Stimulated activated effector memory CD8-positive, alpha-beta T cell treated with anti-CD3 and anti-CD28 coated beads, Interleukin-12 subunit alpha, Interleukin-12 subunit beta, amount 100 ng/mL, for 72 hours (primary cell): ENCODE data around the gene IFT122.
"Not testable (repeated sequence)": the region's sequence is repeated elsewhere in the genome, so short reads cannot be mapped to it uniquely, and the experiment has no call there.

Experiments
- ATAC-seq: fragments of 150-1000 bp; cut with Tn5 transposase; 2 replicates; pipeline ENCODE4 v1.10.0; 2021
- DNase-seq, 2 donors: peaks; one replicate each; pipeline ENCODE4 v3.0.0; 2021 to 2022; ENCODE audit warnings: low spot score in 2 of 2
- H3K27ac Mint-ChIP-seq: one replicate; pipeline ENCODE4 v1.8.0; 2022; ENCODE audit warnings: mild to moderate bottlenecking, mixed read lengths
- H3K36me3 Mint-ChIP-seq: one replicate; pipeline ENCODE4 v1.8.0; 2022; ENCODE audit warnings: mild to moderate bottlenecking, mixed read lengths
- H3K4me1 Mint-ChIP-seq: one replicate; pipeline ENCODE4 v1.8.0; 2022; ENCODE audit warnings: mixed read lengths
- H3K4me3 Mint-ChIP-seq: one replicate; pipeline ENCODE4 v1.8.0; 2022; ENCODE audit warnings: mild to moderate bottlenecking, mixed read lengths
- H3K9me3 Mint-ChIP-seq: one replicate; pipeline ENCODE4 v1.8.0; 2022; ENCODE audit warnings: mixed read lengths

IFT122 gene

DNA sequence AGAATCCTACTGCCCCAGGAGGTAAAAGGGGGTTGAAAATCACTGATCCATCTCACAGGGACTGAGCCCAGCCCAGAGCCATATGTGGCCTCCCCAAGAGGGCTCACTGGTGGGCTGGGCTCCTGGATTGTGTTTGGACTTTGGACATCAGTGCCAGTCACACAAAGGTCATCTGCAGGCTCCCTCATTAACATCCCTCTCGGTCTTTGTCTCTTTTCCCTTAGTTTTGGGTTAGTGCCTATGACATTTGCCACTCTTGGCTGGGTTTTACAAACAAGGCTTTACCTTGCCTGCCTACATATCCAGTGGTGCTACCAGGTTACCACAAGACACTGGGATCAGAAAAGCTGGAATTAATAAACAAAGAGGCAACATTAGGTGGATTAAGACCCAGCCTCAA is 27.9 kb downstream of the IFT122 start:
- H3K4me1 Mint-ChIP-seq = no peaks in the 10 kb centered on the region
- no peaks in the 10 kb centered on the region for H3K9me3 Mint-ChIP-seq
- H3K36me3 Mint-ChIP-seq = peaks cover 6% of the 10 kb centered on the region
- no peak overlapping the region for H3K27ac Mint-ChIP-seq
- ATAC-seq (no peak), DNase-seq (no peak)
- H3K4me3 Mint-ChIP-seq = no peak overlapping the region

DNA sequence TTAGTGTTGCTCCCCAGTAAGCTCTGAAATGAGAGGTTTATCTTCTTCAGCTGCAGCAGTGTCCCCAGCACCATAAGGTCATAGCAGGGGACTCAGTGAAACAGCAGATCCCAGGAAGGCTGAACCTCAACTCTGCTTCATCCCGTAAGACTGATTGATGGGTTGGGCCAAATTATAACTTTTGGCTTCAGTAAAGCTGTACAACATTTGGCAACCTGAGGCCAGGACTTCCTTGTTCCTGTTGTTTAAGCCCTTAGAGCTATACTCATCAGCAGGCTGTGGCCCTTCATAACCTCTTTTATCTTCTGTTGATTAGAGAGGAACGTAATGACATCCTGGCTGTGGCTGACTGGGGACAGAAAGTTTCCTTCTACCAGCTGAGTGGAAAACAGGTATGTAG is 29.0 kb downstream of the IFT122 start:
- no peak overlapping the region for H3K27ac Mint-ChIP-seq
- H3K4me1 Mint-ChIP-seq = no peaks in the 10 kb centered on the region
- peaks cover 6% of the 10 kb centered on the region for H3K36me3 Mint-ChIP-seq
- no peak for ATAC-seq
- no peak for DNase-seq
- H3K9me3 Mint-ChIP-seq = no peaks in the 10 kb centered on the region
- H3K4me3 Mint-ChIP-seq = no peak overlapping the region

- Mint-ChIP-seq H3K36me3 (peaks cover 4% of the 10 kb centered on the region), H3K4me1 (no peaks in the 10 kb centered on the region), H3K27ac (no peak overlapping the region), H3K4me3 (no peak overlapping the region), H3K9me3 (no peaks in the 10 kb centered on the region)
- DNase-seq (no peak), ATAC-seq (no peak)
Measured at GRCh38 chr3:129470861-129471260, 30.8 kb downstream of the IFT122 start.

- peaks cover 8% of the 10 kb centered on the region for H3K36me3 Mint-ChIP-seq
- no peak overlapping the region for H3K27ac Mint-ChIP-seq
- no peaks in the 10 kb centered on the region for H3K4me1 Mint-ChIP-seq
- H3K9me3 Mint-ChIP-seq = no peaks in the 10 kb centered on the region
- H3K4me3 Mint-ChIP-seq = no peak overlapping the region
- DNase-seq = no peak
- no peak for ATAC-seq
Measured at GRCh38 chr3:129473067-129473768, 33.2 kb downstream of the IFT122 start.

DNA sequence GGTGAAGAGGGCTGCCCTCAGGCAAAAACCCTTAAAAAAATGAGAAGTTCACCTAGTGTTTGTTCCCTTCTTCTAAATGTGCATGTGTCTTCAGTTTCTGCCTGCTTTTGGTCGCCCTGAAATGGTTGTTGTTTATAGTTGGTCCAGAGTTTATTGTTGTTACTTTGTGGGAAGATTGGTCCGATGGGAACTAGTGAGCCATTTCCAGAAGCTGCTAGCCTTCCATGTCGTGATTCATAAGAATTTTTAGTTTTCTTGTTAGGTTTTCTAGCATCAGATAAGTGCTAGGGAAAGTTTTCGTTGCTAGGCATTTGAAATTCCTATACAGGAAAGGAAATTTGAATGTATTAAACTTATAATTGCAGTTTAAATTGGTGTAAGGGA is 33.7 kb downstream of the IFT122 start:
- H3K9me3 Mint-ChIP-seq = no peaks in the 10 kb centered on the region
- no peaks in the 10 kb centered on the region for H3K4me1 Mint-ChIP-seq
- no peak for ATAC-seq
- H3K36me3 Mint-ChIP-seq = peaks cover 8% of the 10 kb centered on the region
- H3K27ac Mint-ChIP-seq = no peak overlapping the region
- no peak for DNase-seq
- no peak overlapping the region for H3K4me3 Mint-ChIP-seq

DNA sequence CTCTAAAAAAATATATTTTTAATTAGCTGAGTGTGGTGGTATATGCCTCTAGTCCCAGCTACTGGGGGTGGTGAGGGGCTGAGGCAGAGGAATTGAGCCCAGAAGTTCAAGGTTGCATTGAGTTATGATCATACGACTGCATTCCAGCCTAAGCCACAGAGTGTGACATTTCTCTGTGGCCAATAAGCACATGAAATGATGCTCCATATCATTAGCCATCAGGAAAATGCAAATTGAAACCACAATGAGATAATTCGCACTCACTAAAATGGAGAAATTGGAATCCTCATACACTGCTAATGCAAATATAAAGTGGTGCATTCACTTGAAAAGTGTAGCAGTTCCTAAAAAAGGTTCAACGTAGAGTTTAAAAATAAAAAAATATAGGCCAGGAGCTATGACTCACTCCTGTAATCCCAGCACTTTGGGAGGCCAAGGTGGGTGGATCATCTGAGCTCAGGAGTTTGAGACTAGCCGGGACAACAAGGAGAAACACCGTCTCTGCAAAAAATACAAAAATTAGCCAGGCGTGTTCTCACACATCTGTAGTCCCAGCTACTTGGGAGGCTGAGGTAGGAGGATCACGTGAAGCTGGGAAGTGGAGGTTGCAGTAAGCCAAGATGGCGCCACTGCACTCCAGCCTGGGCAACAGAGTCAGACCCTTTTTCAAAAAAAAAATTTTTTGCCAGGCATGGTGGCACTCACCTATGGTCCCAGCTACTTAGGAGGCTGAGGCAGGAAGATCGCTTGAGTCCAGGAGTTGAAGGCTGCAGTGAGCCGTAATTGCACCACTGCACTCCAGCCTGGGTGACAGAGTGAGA is 35.2 kb downstream of the IFT122 start:
- Mint-ChIP-seq H3K4me3 (no peak overlapping the region), H3K4me1 (no peaks in the 10 kb centered on the region), H3K27ac (no peak overlapping the region), H3K36me3 (peaks cover 8% of the 10 kb centered on the region), H3K9me3 (no peaks in the 10 kb centered on the region)
- no peak for DNase-seq
- ATAC-seq = no peak

- H3K9me3 Mint-ChIP-seq = no peaks in the 10 kb centered on the region
- no peak for DNase-seq
- H3K4me3 Mint-ChIP-seq = no peak overlapping the region
- ATAC-seq = no peak
- no peak overlapping the region for H3K27ac Mint-ChIP-seq
- H3K36me3 Mint-ChIP-seq = peaks cover 8% of the 10 kb centered on the region
- no peaks in the 10 kb centered on the region for H3K4me1 Mint-ChIP-seq
Measured at GRCh38 chr3:129475863-129476262, 35.8 kb downstream of the IFT122 start.

- Mint-ChIP-seq H3K27ac (no peak overlapping the region), H3K36me3 (peaks cover 8% of the 10 kb centered on the region)
- no peak for DNase-seq
Measured at GRCh38 chr3:129476586-129476985, 36.6 kb downstream of the IFT122 start.

GRCh38 chr3:129481225-129481765 is 41.3 kb downstream of the IFT122 start:
- not testable (repeated sequence) for ATAC-seq, H3K4me3 Mint-ChIP-seq, H3K36me3 Mint-ChIP-seq, H3K9me3 Mint-ChIP-seq, DNase-seq, H3K4me1 Mint-ChIP-seq
- H3K27ac Mint-ChIP-seq = peak overlapping the region; percentile 60

More at GRCh38 chr3:129476586-129476985, 36.6 kb downstream of the IFT122 start:
- Mint-ChIP-seq H3K4me3 (no peak overlapping the region), H3K9me3 (no peaks in the 10 kb centered on the region), H3K4me1 (no peaks in the 10 kb centered on the region)
- no peak for ATAC-seq

GRCh38 chr3:129481766-129482332 is 41.8 kb downstream of the IFT122 start:
- Mint-ChIP-seq H3K4me1 (peaks cover 9% of the 10 kb centered on the region), H3K27ac (peak overlapping the region; percentile 60), H3K36me3 (no peaks in the 10 kb centered on the region), H3K4me3 (no peak overlapping the region), H3K9me3 (no peaks in the 10 kb centered on the region)
- DNase-seq (no peak), ATAC-seq (peak; percentile 65)

GRCh38 chr3:129482721-129483120 is 42.7 kb downstream of the IFT122 start:
- Mint-ChIP-seq H3K4me1 (peaks cover 9% of the 10 kb centered on the region), H3K27ac (peak overlapping the region; percentile 60), H3K4me3 (no peak overlapping the region), H3K36me3 (no peaks in the 10 kb centered on the region), H3K9me3 (no peaks in the 10 kb centered on the region)
- DNase-seq = no peak
- ATAC-seq = no peak

- H3K4me3 Mint-ChIP-seq = no peak overlapping the region
- H3K27ac Mint-ChIP-seq = peak overlapping the region; percentile 21
- H3K9me3 Mint-ChIP-seq = no peaks in the 10 kb centered on the region
- ATAC-seq (no peak), DNase-seq (no peak)
- H3K36me3 Mint-ChIP-seq = no peaks in the 10 kb centered on the region
- peaks cover 9% of the 10 kb centered on the region for H3K4me1 Mint-ChIP-seq
Measured at GRCh38 chr3:129483870-129484269, 43.8 kb downstream of the IFT122 start.

DNA sequence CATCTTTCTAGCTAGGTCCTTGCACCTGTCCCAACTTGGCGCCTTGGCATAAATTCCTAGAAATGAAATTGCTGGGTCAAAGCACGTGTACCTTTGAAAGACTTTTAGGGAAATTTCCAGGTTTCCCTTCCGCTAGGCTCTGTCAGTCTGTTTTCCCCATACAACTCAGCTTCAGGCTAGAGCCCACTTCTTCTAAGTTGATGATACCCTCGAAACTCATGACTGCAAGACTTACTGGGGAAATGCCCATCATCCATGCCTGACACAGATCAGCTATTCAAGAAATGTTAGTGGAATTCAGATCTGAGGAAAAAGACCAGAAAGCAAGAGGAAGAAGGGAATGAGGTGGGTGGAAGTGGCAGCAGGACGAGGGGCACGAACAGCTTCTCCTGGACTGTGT is 45.1 kb downstream of the IFT122 start:
- H3K9me3 Mint-ChIP-seq, DNase-seq, H3K36me3 Mint-ChIP-seq, H3K4me3 Mint-ChIP-seq, ATAC-seq: not testable (repeated sequence)
- Mint-ChIP-seq H3K27ac (peak overlapping the region; percentile 20), H3K4me1 (peaks cover 10% of the 10 kb centered on the region)

- ATAC-seq = peak; percentile 25
- Mint-ChIP-seq H3K4me3 (no peak overlapping the region), H3K9me3 (no peaks in the 10 kb centered on the region), H3K4me1 (peaks cover 18% of the 10 kb centered on the region), H3K27ac (peak overlapping the region; percentile 81), H3K36me3 (no peaks in the 10 kb centered on the region)
- no peak for DNase-seq
Measured at GRCh38 chr3:129485721-129486663, 46.0 kb downstream of the IFT122 start.

GRCh38 chr3:129486664-129487035 is 46.6 kb downstream of the IFT122 start:
- Mint-ChIP-seq H3K4me1 (peaks cover 18% of the 10 kb centered on the region), H3K27ac (peak overlapping the region; percentile 81), H3K9me3 (no peaks in the 10 kb centered on the region), H3K36me3 (no peaks in the 10 kb centered on the region), H3K4me3 (no peak overlapping the region)
- DNase-seq (no peak), ATAC-seq (no peak)
